Osteoblast (primary cell): ENCODE data around the gene PJA1. TPM values are rescaled to one million over a fixed set of nuclear protein-coding genes. Genes with fewer than 3 reads are reported as not detected.

Experiments used
- DNase-seq: peaks from one replicate; pipeline ENCODE4 v3.0.0; 2011; ENCODE audit warnings: low spot score, mixed read lengths; ENCODE audit not compliant: insufficient read length; ENCODE audit errors: missing footprints
- H2AFZ ChIP-seq: 2 replicates; pipeline ENCODE4 v1.6.0; 2011; ENCODE audit warnings: mild to moderate bottlenecking, low read length
- H3K27ac ChIP-seq: 2 replicates; pipeline ENCODE4 v1.5.1; 2011; ENCODE audit warnings: mild to moderate bottlenecking, low read depth, low read length, moderate library complexity
- H3K27me3 ChIP-seq: 2 replicates; pipeline ENCODE4 v1.6.0; 2012; ENCODE audit warnings: mild to moderate bottlenecking, control low read depth, inconsistent platforms, low read length, moderate library complexity; ENCODE audit not compliant: insufficient read depth
- H3K36me3 ChIP-seq: 2 replicates; pipeline ENCODE4 v1.5.1; 2011; ENCODE audit warnings: mild to moderate bottlenecking, low read length, control low read depth, moderate library complexity; ENCODE audit not compliant: insufficient read depth
- H3K4me1 ChIP-seq: 2 replicates; pipeline ENCODE4 v1.5.1; 2011; ENCODE audit warnings: mild to moderate bottlenecking, low read length, control low read depth, moderate library complexity; ENCODE audit not compliant: insufficient read depth
- H3K4me2 ChIP-seq: 2 replicates; pipeline ENCODE4 v1.6.0; 2011; ENCODE audit warnings: mild to moderate bottlenecking, low read length; ENCODE audit not compliant: insufficient read depth
- H3K4me3 ChIP-seq: fragments of 200-600 bp; sonication (generic); 3 replicates; pipeline ENCODE4 v1.5.1; 2012; ENCODE audit warnings: mild to moderate bottlenecking, low read length, inconsistent platforms; ENCODE audit not compliant: insufficient read depth
- H3K79me2 ChIP-seq: 2 replicates; pipeline ENCODE4 v1.6.0; 2012; ENCODE audit warnings: mild to moderate bottlenecking, low read length, control low read depth, inconsistent platforms; ENCODE audit not compliant: insufficient read depth
- H3K9me3 ChIP-seq: 2 replicates; pipeline ENCODE4 v1.5.1; 2011; ENCODE audit warnings: low read depth, low read length, control low read depth
- H4K20me1 ChIP-seq: 2 replicates; pipeline ENCODE4 v1.6.0; 2012; ENCODE audit warnings: mild to moderate bottlenecking, low read length, control low read depth; ENCODE audit not compliant: insufficient read depth
- CTCF ChIP-seq: IDR thresholded peaks from 2 replicates; pipeline ENCODE4 v1.5.1; 2011; ENCODE audit warnings: mild to moderate bottlenecking, low read depth, low read length, moderate library complexity; ENCODE audit errors: extremely low read depth
- total RNA-seq: library from RNA; depleted of rRNA; stranded (reverse); fragments of >200 nt; gene quantifications from 2 replicates; pipeline ENCODE4 v1.2.3, GENCODE V29; 2012

PJA1 gene
- total RNA-seq, 1 donor, result 21.0 TPM

- Histone ChIP-seq H3K27ac (no peak overlapping the region), H3K4me1 (peaks cover 17% of the 10 kb centered on the region), H3K4me2 (no peak overlapping the region), H3K79me2 (no peaks in the 10 kb centered on the region), H3K36me3 (no peaks in the 10 kb centered on the region), H2AFZ (peak overlapping the region; percentile 51), H3K4me3 (no peak overlapping the region), H4K20me1 (no peaks in the 10 kb centered on the region), H3K9me3 (no peaks in the 10 kb centered on the region), H3K27me3 (peaks cover 7% of the 10 kb centered on the region)
- peak; percentile 61 for DNase-seq
- no peak for TF ChIP-seq CTCF
Measured at GRCh38 chrX:69138512-69138911, 26.7 kb downstream of the PJA1 start.

GRCh38 chrX:69138118-69138390 lies 27.2 kb downstream of the PJA1 start:
- no peak overlapping the region for H2AFZ ChIP-seq
- no peaks in the 10 kb centered on the region for H3K79me2 ChIP-seq
- no peak overlapping the region for H3K4me3 ChIP-seq
- H3K4me1 ChIP-seq, result peaks cover 17% of the 10 kb centered on the region
- no peak overlapping the region for H3K4me2 ChIP-seq
- no peaks in the 10 kb centered on the region for H3K36me3 ChIP-seq
- no peaks in the 10 kb centered on the region for H4K20me1 ChIP-seq
- DNase-seq, result no peak
- TF ChIP-seq CTCF, result no peak
- H3K27me3 ChIP-seq, result peaks cover 11% of the 10 kb centered on the region
- H3K9me3 ChIP-seq, result no peaks in the 10 kb centered on the region
- H3K27ac ChIP-seq, result no peak overlapping the region

DNA sequence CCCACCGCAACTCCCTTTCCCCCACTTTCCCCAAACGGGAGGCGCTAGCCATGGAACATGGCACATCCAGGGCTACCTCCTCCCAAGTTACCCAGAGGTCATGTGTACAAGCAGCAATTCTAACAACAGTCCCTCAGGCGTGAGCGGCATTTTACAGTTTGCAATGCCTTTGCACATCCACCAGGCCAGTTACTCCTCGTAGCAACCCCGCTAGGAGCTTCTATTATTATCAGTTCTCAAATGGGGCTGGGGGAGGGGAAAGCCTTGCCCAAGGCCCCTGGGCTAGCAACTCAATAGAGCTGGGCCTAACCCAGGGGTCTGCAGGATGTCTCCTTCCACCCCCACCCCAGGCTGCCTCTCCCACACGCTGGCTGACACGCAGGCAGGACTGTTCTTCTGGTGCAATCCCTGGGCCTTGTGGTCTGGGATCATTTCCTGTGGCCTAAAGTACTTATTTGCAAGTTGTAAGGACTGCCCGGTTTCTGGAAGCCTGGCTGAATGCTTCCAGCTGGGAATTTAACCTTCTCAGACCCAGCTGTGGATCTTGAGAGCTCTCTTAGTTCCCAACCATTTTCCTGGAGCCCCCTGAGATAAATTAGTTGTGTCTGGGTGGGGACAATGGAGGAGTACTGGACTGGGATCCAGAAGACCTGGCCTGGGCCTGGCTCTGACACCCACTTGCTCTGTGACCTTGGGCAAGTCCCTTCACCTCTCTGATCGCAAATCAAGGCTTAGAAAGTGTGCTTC lies 27.7 kb downstream of the PJA1 start:
- Histone ChIP-seq H3K36me3 (no peaks in the 10 kb centered on the region), H3K27ac (peak overlapping the region; percentile 48), H3K4me3 (peak overlapping the region; percentile 37), H4K20me1 (no peaks in the 10 kb centered on the region), H3K4me2 (no peak overlapping the region), H2AFZ (peak overlapping the region; percentile 85), H3K27me3 (peaks cover 14% of the 10 kb centered on the region), H3K9me3 (no peaks in the 10 kb centered on the region), H3K4me1 (peaks cover 17% of the 10 kb centered on the region), H3K79me2 (no peaks in the 10 kb centered on the region)
- TF ChIP-seq CTCF, result no peak
- DNase-seq, result peak; percentile 91

- Histone ChIP-seq H3K27ac (peak overlapping the region; percentile 48), H4K20me1 (no peaks in the 10 kb centered on the region), H3K4me3 (peak overlapping the region; percentile 37), H3K36me3 (no peaks in the 10 kb centered on the region), H3K79me2 (no peaks in the 10 kb centered on the region), H3K9me3 (no peaks in the 10 kb centered on the region), H3K4me1 (peaks cover 17% of the 10 kb centered on the region), H3K4me2 (no peak overlapping the region), H2AFZ (peak overlapping the region; percentile 85), H3K27me3 (peaks cover 17% of the 10 kb centered on the region)
- no peak for TF ChIP-seq CTCF
- DNase-seq, result peak; percentile 85
Measured at GRCh38 chrX:69136546-69137331, 28.5 kb downstream of the PJA1 start.
